Ectodermal cell (in vitro differentiated cells): Measurements from ENCODE around the gene ERCC2.
A peak's percentile ranks its signal among the peaks of the same experiment; 100 is the strongest.

Experiments used
- H3K27ac ChIP-seq: 2 replicates; pipeline ENCODE4 v1.7.0; 2013; ENCODE audit warnings: mild to moderate bottlenecking, low read depth, low read length; ENCODE audit not compliant: insufficient read depth, poor library complexity, severe bottlenecking
- H3K27me3 ChIP-seq: 2 replicates; pipeline ENCODE4 v1.7.0; 2013; ENCODE audit warnings: mild to moderate bottlenecking, low read length; ENCODE audit not compliant: insufficient read depth, control insufficient read depth, poor library complexity, severe bottlenecking
- H3K36me3 ChIP-seq: one replicate; pipeline ENCODE4 v1.7.0; 2013; ENCODE audit warnings: low read length; ENCODE audit not compliant: control insufficient read depth, insufficient read depth
- H3K4me1 ChIP-seq: one replicate; pipeline ENCODE4 v1.7.0; 2013; ENCODE audit warnings: low read length; ENCODE audit not compliant: control insufficient read depth, insufficient read depth
- H3K4me3 ChIP-seq: 2 replicates; pipeline ENCODE4 v1.7.0; 2013; ENCODE audit warnings: low read depth, low read length, control low read depth; ENCODE audit not compliant: insufficient read depth
- H3K9me3 ChIP-seq: 2 replicates; pipeline ENCODE4 v1.7.0; 2013; ENCODE audit warnings: mild to moderate bottlenecking, low read length, moderate library complexity; ENCODE audit not compliant: control insufficient read depth
- WGBS, 2 experiments: methylation state at CpG; one replicate each; pipeline ENCODE4 v1.1.7; 2013; ENCODE audit warnings: missing lambda C conversion rate in 2 of 2; 5-methylcytosine and 5-hydroxymethylcytosine counted together

Gene ERCC2

GRCh38 chr19:45376045-45376724 is 5.8 kb upstream of the ERCC2 start:
- Histone ChIP-seq H3K27me3 (no peaks in the 10 kb centered on the region), H3K36me3 (no peaks in the 10 kb centered on the region), H3K4me3 (no peak overlapping the region), H3K27ac (peak overlapping the region; percentile 77), H3K4me1 (peaks cover 6% of the 10 kb centered on the region), H3K9me3 (no peaks in the 10 kb centered on the region)
- WGBS, 2 experiments, result 48 to 49% methylated on average over 13 of the region's 13 CpGs

DNA sequence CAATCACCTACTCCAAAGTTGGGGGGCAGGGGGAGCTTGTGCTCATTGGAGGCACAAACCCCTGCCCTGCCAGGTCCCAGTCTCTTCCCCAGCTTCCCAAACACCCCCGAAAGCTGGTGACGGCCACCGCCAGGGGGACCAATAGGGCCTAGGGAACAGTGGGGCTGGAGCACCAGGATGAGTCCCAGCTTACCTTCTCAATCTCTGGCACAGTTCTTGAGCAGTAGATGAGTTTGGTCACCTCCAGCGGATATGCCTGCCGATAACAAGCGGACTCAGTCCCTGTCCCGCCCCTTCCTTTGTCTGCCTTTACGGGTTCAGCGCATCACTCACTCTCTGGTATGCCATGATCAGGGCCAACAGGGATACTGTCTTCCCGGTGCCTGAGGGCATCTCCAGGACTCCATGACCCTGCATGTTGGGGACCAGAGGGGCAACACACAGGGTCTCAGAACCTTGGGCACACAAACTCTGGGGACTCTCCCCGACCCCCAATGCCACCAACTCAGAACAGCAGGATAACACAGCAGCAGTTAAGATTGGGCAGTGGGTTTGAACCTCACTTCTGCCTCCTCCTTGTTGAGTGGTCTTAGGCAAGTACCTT is 1.5 kb downstream of the ERCC2 start:
- H3K4me1 ChIP-seq, result peaks cover 7% of the 10 kb centered on the region
- H3K4me3 ChIP-seq, result no peak overlapping the region
- peaks cover 11% of the 10 kb centered on the region for H3K36me3 ChIP-seq
- no peaks in the 10 kb centered on the region for H3K9me3 ChIP-seq
- WGBS, 2 experiments, result 89 to 92% methylated on average over 11 of the region's 11 CpGs
- H3K27ac ChIP-seq, result no peak overlapping the region
- H3K27me3 ChIP-seq, result no peaks in the 10 kb centered on the region

GRCh38 chr19:45368127-45368526 is 2.2 kb downstream of the ERCC2 start:
- Histone ChIP-seq H3K9me3 (no peaks in the 10 kb centered on the region), H3K36me3 (peaks cover 17% of the 10 kb centered on the region), H3K27ac (no peak overlapping the region), H3K27me3 (no peaks in the 10 kb centered on the region), H3K4me1 (peaks cover 7% of the 10 kb centered on the region), H3K4me3 (no peak overlapping the region)
- 95 to 96% methylated on average over 4 of the region's 4 CpGs for WGBS, 2 experiments

DNA sequence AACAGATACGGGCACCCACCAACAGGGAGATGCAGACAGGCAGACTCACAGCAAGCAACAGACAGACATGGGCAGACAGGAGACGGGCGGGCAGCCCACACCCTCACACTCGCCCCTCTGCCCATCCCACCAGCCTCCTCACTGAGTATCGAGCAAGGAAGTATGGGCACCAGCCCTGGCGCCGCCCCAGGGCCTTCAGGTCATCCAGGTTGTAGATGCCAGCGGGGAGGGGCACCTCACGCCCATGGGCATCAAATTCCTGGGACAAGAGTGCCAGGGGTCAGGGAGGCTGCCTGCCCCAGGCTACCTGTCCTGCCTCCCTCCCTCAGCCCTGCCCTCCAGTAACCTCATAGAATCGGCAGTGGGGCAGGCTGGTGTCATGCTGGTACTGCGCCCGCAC is 5.7 kb downstream of the ERCC2 start:
- no peak overlapping the region for H3K27ac ChIP-seq
- WGBS, 2 experiments, result 87 to 88% methylated on average over 12 of the region's 12 CpGs
- H3K4me1 ChIP-seq, result peaks cover 7% of the 10 kb centered on the region
- no peaks in the 10 kb centered on the region for H3K9me3 ChIP-seq
- no peaks in the 10 kb centered on the region for H3K27me3 ChIP-seq
- no peak overlapping the region for H3K4me3 ChIP-seq
- H3K36me3 ChIP-seq, result peaks cover 25% of the 10 kb centered on the region

DNA sequence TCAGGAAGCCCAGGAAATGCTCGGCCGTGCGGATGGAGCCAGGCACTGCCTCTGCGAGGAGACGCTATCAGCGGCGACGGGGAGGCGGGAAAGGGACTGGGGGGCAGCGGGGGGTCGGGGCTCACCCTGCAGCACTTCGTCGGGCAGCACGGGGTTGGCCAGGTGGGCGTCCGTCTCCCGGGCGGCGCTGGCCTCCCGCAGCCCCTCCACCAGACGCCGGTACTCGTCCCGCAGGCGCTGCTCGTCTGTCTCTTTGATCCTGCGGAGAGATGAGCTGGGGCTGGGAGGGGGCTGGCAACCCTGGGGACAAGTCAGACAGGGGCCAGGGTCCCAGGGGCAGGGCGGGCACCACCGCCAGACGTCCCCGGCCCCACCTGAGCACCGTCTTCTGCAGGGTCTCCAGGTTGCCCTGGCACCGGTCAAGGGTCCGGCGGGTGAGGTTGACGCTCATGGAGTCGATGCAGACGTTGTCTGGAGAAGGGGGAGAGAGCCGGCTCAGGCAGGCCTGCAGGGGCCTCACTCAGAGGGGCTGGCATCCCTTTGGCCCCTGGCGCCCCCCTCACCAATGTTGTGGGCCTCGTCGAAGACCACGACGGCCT is 6.4 kb downstream of the ERCC2 start:
- H3K4me1 ChIP-seq, result peaks cover 3% of the 10 kb centered on the region
- H3K27me3 ChIP-seq, result no peaks in the 10 kb centered on the region
- H3K4me3 ChIP-seq, result no peak overlapping the region
- WGBS, 2 experiments, result 92 to 94% methylated on average over 44 of the region's 44 CpGs
- H3K27ac ChIP-seq, result no peak overlapping the region
- H3K36me3 ChIP-seq, result peaks cover 31% of the 10 kb centered on the region
- H3K9me3 ChIP-seq, result no peaks in the 10 kb centered on the region

DNA sequence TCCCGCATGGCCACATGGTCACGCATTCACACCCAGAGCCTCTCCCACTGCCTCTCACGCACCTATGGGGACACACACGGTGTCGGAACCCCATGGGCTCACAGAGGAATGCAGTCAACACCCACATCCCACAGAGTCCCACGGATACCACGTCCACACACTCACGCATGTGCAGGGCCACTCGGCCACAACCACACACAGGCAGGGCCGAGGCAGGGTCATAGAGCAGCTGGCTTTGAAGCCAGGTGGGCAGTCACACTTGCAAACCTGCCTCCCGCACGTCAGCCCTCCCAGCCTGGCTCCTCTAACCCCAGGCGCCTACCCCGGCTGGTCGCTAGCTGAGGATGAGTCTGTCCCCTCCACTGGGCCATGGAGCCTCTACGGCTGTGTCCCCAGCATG is 8.1 kb downstream of the ERCC2 start:
- H3K36me3 ChIP-seq, result peaks cover 41% of the 10 kb centered on the region
- H3K27me3 ChIP-seq, result no peaks in the 10 kb centered on the region
- H3K4me1 ChIP-seq, result no peaks in the 10 kb centered on the region
- no peak overlapping the region for H3K27ac ChIP-seq
- no peaks in the 10 kb centered on the region for H3K9me3 ChIP-seq
- H3K4me3 ChIP-seq, result no peak overlapping the region
- WGBS, 2 experiments, result 90 to 91% methylated on average over 16 of the region's 16 CpGs

GRCh38 chr19:45361608-45362007 is 8.8 kb downstream of the ERCC2 start:
- H3K36me3 ChIP-seq, result peaks cover 48% of the 10 kb centered on the region
- H3K27me3 ChIP-seq, result no peaks in the 10 kb centered on the region
- no peaks in the 10 kb centered on the region for H3K4me1 ChIP-seq
- 92 to 94% methylated on average over 14 of the region's 14 CpGs for WGBS, 2 experiments
- H3K27ac ChIP-seq, result no peak overlapping the region
- no peaks in the 10 kb centered on the region for H3K9me3 ChIP-seq
- no peak overlapping the region for H3K4me3 ChIP-seq

DNA sequence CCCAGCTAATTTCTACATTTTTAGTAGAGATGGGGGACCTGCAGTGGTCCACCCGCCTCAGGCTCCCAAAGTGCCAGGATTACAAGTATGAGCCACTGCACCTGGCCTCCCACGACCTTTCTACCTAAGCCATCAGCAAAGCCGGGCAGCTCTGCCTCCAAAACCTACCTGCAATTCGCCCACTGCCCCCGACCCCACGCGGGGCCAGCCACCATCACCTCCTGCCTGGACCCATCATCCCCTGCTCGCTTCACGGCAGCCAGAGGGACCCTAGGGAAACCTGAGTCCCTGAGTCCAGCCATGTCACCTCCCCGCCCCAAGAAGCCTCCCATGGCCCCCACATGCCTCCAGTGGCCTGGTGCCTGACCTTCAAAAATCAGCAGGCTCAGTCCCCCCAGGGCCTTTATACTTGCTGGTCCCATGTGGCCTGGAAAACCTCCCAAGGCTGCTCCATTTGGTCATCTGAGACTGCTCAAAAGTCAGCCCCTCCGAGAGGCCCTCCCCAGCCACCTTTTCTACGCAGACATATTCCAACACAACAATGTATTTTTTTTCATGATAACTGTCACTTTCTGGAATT is 12.1 kb downstream of the ERCC2 start:
- 93 to 95% methylated on average over 12 of the region's 12 CpGs for WGBS, 2 experiments
- Histone ChIP-seq H3K4me3 (no peak overlapping the region), H3K36me3 (peaks cover 59% of the 10 kb centered on the region), H3K9me3 (no peaks in the 10 kb centered on the region), H3K27me3 (no peaks in the 10 kb centered on the region), H3K4me1 (no peaks in the 10 kb centered on the region), H3K27ac (no peak overlapping the region)

DNA sequence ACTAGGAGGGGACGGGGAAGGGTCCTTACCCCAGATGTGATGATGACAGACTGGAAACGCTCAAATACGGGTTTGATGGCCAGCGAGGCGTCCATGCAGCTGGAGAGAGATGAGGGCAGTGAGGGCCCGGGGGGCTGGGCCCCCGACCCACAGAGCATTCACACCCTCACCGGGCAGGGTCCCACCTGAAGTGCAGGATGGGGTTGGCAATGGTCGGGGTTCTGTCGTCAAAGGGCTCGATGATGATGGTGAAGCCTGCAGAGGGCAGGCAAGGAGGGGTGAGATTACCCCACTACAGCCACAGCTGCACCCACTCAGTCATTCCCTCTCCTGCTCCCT is 13.0 kb downstream of the ERCC2 start:
- Histone ChIP-seq H3K36me3 (peaks cover 65% of the 10 kb centered on the region), H3K27ac (no peak overlapping the region), H3K27me3 (no peaks in the 10 kb centered on the region), H3K9me3 (no peaks in the 10 kb centered on the region), H3K4me3 (no peak overlapping the region), H3K4me1 (no peaks in the 10 kb centered on the region)
- WGBS, 2 experiments, result 97 to 98% methylated on average over 11 of the region's 11 CpGs

DNA sequence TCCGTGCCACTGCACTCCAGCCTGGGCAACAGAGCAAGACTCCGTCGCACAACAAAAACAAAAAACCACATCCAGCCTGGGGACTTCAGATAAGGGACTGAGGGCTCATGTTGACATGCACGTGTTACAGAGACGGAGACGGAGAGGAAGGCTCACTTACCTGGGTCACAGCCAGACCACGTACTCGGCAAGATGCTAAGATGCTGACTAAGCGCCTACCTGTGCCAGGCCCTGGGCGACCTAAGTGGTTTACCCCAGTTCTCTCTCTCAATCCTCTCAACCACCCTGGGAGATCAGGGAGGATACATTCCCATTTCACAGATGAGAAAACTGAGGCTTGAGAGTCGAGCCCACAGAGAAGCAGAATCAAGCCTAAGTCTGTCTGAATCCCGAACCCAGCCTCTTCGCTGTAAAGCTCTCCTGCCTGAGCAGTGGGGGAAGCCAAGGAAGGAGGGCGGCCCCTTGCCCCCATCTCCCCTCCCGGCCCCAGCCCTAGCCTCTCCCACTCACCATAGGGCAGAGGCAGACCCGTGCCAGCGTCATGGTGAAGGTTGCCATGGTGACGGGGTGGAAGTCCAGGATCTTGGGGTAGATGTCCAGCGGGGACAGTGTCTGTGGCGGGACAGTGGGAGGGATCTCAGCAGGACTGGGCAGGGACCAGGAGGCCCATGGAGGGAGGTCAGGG is 13.5 kb downstream of the ERCC2 start:
- no peaks in the 10 kb centered on the region for H3K4me1 ChIP-seq
- no peaks in the 10 kb centered on the region for H3K9me3 ChIP-seq
- WGBS, 2 experiments, result 94 to 96% methylated on average over 20 of the region's 20 CpGs
- peaks cover 68% of the 10 kb centered on the region for H3K36me3 ChIP-seq
- no peak overlapping the region for H3K27ac ChIP-seq
- H3K4me3 ChIP-seq, result no peak overlapping the region
- H3K27me3 ChIP-seq, result no peaks in the 10 kb centered on the region
